ENCODE data around the gene DSE.
"Not testable (repeated sequence)": the region's sequence is repeated elsewhere in the genome, so short reads cannot be mapped to it uniquely, and the experiment has no call there.

DSE gene

GRCh38 chr6:116328528-116328903 lies 42.2 kb upstream of the DSE start:
- H3K9me2 ChIP-seq (replicated peaks; ENCODE audit: insufficient read depth, low read length): no peaks in the 10 kb centered on the region
- H3K4me2 ChIP-seq (ENCODE audit: low read depth, low read length, poor library complexity, severe bottlenecking): no peak overlapping the region
- H3K9ac ChIP-seq (ENCODE audit: low read length): no peak overlapping the region
- H3K79me2 ChIP-seq (ENCODE audit: insufficient read depth, low read length): no peaks in the 10 kb centered on the region
- H3K27ac ChIP-seq (ENCODE audit: low read depth, low read length): no peak overlapping the region
- no peak for TF ChIP-seq EZH2phosphoT487 (conservative IDR thresholded peaks at IDR 0.05; ENCODE audit: low read length)
- H2AFZ ChIP-seq (ENCODE audit: low read depth, low read length, severe bottlenecking): no peak overlapping the region
- H3K4me3 ChIP-seq (ENCODE audit: insufficient read depth, low read length, poor library complexity, severe bottlenecking): no peak overlapping the region
- H3K36me3 ChIP-seq (ENCODE audit: low read length): no peaks in the 10 kb centered on the region
- H3K27me3 ChIP-seq (ENCODE audit: low read length): no peaks in the 10 kb centered on the region
- H3F3A ChIP-seq (ENCODE audit: insufficient read depth): no peaks in the 10 kb centered on the region
- no peaks in the 10 kb centered on the region for H4K20me1 ChIP-seq (ENCODE audit: low read depth, low read length)
- H3K9me3 ChIP-seq (ENCODE audit: insufficient read depth, low read length): no peaks in the 10 kb centered on the region

GRCh38 chr6:116329156-116329555 lies 41.6 kb upstream of the DSE start:
- no peaks in the 10 kb centered on the region for H4K20me1 ChIP-seq (ENCODE audit: low read depth, low read length)
- no peak overlapping the region for H2AFZ ChIP-seq (ENCODE audit: low read depth, low read length, severe bottlenecking)
- no peak overlapping the region for H3K9ac ChIP-seq (ENCODE audit: low read length)
- H3K27me3 ChIP-seq (ENCODE audit: low read length): no peaks in the 10 kb centered on the region
- no peaks in the 10 kb centered on the region for H3F3A ChIP-seq (ENCODE audit: insufficient read depth)
- H3K9me3 ChIP-seq (ENCODE audit: insufficient read depth, low read length): no peaks in the 10 kb centered on the region
- H3K4me2 ChIP-seq (ENCODE audit: low read depth, low read length, poor library complexity, severe bottlenecking): no peak overlapping the region
- no peak overlapping the region for H3K4me3 ChIP-seq (ENCODE audit: insufficient read depth, low read length, poor library complexity, severe bottlenecking)
- TF ChIP-seq CTCF (IDR thresholded peaks at IDR 0.05; ENCODE audit: insufficient read depth, low read length, poor library complexity, severe bottlenecking) (no peak), EZH2phosphoT487 (conservative IDR thresholded peaks at IDR 0.05; ENCODE audit: low read length) (no peak)
- H3K79me2 ChIP-seq (ENCODE audit: insufficient read depth, low read length): no peaks in the 10 kb centered on the region
- no peaks in the 10 kb centered on the region for H3K9me2 ChIP-seq (replicated peaks; ENCODE audit: insufficient read depth, low read length)
- H3K27ac ChIP-seq (ENCODE audit: low read depth, low read length): no peak overlapping the region
- H3K36me3 ChIP-seq (ENCODE audit: low read length): no peaks in the 10 kb centered on the region

DNA sequence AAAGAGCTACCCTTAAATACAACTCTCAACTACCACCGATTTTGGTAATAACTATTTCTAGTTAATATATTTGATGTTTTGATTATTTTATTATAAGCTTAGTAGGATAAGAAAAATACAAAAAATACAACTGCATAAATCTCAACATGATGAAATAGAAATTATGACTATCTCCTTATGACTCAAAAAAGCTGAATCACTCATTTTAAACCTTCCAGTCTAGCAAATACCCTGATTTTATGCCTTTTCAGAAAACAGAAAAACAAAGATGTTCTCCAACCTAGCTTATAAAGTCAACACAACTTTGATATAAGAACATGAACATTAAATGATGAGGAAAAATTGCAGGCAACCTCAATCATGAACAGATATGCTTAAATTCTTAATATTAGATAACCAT lies 40.2 kb upstream of the DSE start:
- H3F3A ChIP-seq (ENCODE audit: insufficient read depth): no peaks in the 10 kb centered on the region
- H2AFZ ChIP-seq (ENCODE audit: low read depth, low read length, severe bottlenecking): no peak overlapping the region
- H3K4me3 ChIP-seq (ENCODE audit: insufficient read depth, low read length, poor library complexity, severe bottlenecking): no peak overlapping the region
- no peak overlapping the region for H3K9ac ChIP-seq (ENCODE audit: low read length)
- TF ChIP-seq CTCF (IDR thresholded peaks at IDR 0.05; ENCODE audit: insufficient read depth, low read length, poor library complexity, severe bottlenecking) (no peak), EZH2phosphoT487 (conservative IDR thresholded peaks at IDR 0.05; ENCODE audit: low read length) (no peak)
- H3K27me3 ChIP-seq (ENCODE audit: low read length): no peaks in the 10 kb centered on the region
- no peaks in the 10 kb centered on the region for H3K9me3 ChIP-seq (ENCODE audit: insufficient read depth, low read length)
- no peak overlapping the region for H3K27ac ChIP-seq (ENCODE audit: low read depth, low read length)
- no peaks in the 10 kb centered on the region for H3K79me2 ChIP-seq (ENCODE audit: insufficient read depth, low read length)
- H4K20me1 ChIP-seq (ENCODE audit: low read depth, low read length): no peaks in the 10 kb centered on the region
- no peaks in the 10 kb centered on the region for H3K36me3 ChIP-seq (ENCODE audit: low read length)
- no peaks in the 10 kb centered on the region for H3K9me2 ChIP-seq (replicated peaks; ENCODE audit: insufficient read depth, low read length)
- no peak overlapping the region for H3K4me2 ChIP-seq (ENCODE audit: low read depth, low read length, poor library complexity, severe bottlenecking)

DNA sequence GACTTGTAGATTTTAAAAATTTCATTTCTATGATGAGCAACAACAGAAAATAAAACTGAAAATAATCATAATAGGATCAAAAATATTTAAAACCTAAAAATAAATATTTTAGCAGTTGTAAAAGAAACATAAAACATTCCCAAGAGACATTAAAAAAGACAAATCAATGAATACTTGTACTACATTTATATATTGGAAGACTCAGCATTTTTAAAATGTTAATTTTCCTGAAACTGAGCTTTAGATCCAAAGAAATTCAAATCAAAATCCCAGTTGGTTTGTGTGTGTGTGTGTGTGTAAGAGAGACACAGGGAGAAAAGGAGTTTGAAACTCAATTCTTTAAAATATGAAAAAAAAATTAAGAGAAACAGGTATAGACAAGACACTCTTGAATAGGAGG lies 38.7 kb upstream of the DSE start:
- no peak overlapping the region for H3K4me2 ChIP-seq (ENCODE audit: low read depth, low read length, poor library complexity, severe bottlenecking)
- H3K9me3 ChIP-seq (ENCODE audit: insufficient read depth, low read length): no peaks in the 10 kb centered on the region
- no peak overlapping the region for H3K27ac ChIP-seq (ENCODE audit: low read depth, low read length)
- H4K20me1 ChIP-seq (ENCODE audit: low read depth, low read length): no peaks in the 10 kb centered on the region
- H3K4me3 ChIP-seq (ENCODE audit: insufficient read depth, low read length, poor library complexity, severe bottlenecking): no peak overlapping the region
- no peaks in the 10 kb centered on the region for H3K9me2 ChIP-seq (replicated peaks; ENCODE audit: insufficient read depth, low read length)
- no peaks in the 10 kb centered on the region for H3K36me3 ChIP-seq (ENCODE audit: low read length)
- H3K9ac ChIP-seq (ENCODE audit: low read length): no peak overlapping the region
- no peak overlapping the region for H2AFZ ChIP-seq (ENCODE audit: low read depth, low read length, severe bottlenecking)
- no peaks in the 10 kb centered on the region for H3K27me3 ChIP-seq (ENCODE audit: low read length)
- no peaks in the 10 kb centered on the region for H3F3A ChIP-seq (ENCODE audit: insufficient read depth)
- TF ChIP-seq CTCF (IDR thresholded peaks at IDR 0.05; ENCODE audit: insufficient read depth, low read length, poor library complexity, severe bottlenecking): no peak
- TF ChIP-seq EZH2phosphoT487 (conservative IDR thresholded peaks at IDR 0.05; ENCODE audit: low read length): no peak
- H3K79me2 ChIP-seq (ENCODE audit: insufficient read depth, low read length): no peaks in the 10 kb centered on the region

DNA sequence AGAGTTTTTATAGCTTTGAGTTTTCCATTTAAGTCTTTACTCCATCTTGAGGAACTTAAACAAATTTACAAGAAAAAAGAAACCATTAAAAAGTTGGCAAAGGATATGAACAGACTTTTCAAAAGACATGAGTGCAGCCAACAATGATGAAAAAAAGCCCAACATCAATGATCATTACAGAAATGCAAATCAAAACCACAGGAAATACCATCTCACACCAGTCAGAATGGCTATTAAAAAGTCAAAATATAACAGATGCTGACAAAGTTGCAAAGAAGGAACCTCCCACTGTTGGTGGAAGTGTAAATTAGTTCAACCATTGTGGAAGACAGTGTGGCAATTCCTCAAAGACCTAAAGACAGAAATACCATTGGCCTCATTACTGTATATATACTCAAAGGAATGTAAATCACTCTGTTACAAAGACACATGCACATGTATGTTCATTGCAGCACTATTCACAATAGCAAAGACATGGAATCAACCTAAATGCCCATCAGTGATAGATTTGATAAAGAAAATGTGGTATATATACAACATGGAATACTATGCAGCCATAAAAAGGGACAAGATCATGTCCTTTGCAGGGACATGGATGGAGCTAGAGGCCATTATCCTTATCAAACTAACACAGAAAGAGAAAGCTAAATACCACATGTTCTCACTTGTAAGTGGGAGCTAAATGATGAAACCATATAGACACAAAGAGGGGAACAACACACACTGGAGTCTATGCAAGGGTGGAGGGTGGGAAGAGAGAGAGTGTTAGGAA lies 35.9 kb upstream of the DSE start:
- not testable (repeated sequence) for H3K4me2 ChIP-seq (ENCODE audit: low read depth, low read length, poor library complexity, severe bottlenecking); H3K9me2 ChIP-seq (replicated peaks; ENCODE audit: insufficient read depth, low read length); H3K27ac ChIP-seq (ENCODE audit: low read depth, low read length)

More for the DNA sequence above, 35.9 kb upstream of the DSE start:
- H3K9me3 ChIP-seq (ENCODE audit: insufficient read depth, low read length); H4K20me1 ChIP-seq (ENCODE audit: low read depth, low read length); H3F3A ChIP-seq (ENCODE audit: insufficient read depth); H2AFZ ChIP-seq (ENCODE audit: low read depth, low read length, severe bottlenecking); H3K9ac ChIP-seq (ENCODE audit: low read length); H3K36me3 ChIP-seq (ENCODE audit: low read length); H3K4me3 ChIP-seq (ENCODE audit: insufficient read depth, low read length, poor library complexity, severe bottlenecking); H3K27me3 ChIP-seq (ENCODE audit: low read length); H3K79me2 ChIP-seq (ENCODE audit: insufficient read depth, low read length): not testable (repeated sequence)
